Neuron (in vitro differentiated cells): ENCODE results near the gene SIGLEC7.

Experiments
- H2AFZ ChIP-seq: one replicate; pipeline ENCODE4 v1.6.1; 2013; ENCODE audit warnings: low read depth, mild to moderate bottlenecking, inconsistent platforms, low read length, moderate library complexity
- H3K27me3 ChIP-seq: one replicate; pipeline ENCODE4 v1.6.1; 2013; ENCODE audit warnings: low read length; ENCODE audit not compliant: insufficient read depth
- H3K36me3 ChIP-seq: one replicate; pipeline ENCODE4 v1.6.1; 2013; ENCODE audit warnings: low read length; ENCODE audit not compliant: insufficient read depth
- H3K4me1 ChIP-seq: one replicate; pipeline ENCODE4 v1.6.1; 2013; ENCODE audit warnings: low read length; ENCODE audit not compliant: insufficient read depth
- H3K4me3 ChIP-seq: 2 replicates; pipeline ENCODE4 v1.5.1; 2013; ENCODE audit warnings: mild to moderate bottlenecking, low read length, moderate library complexity
- H3K9me3 ChIP-seq: one replicate; pipeline ENCODE4 v1.6.1; 2013; ENCODE audit warnings: low read length

Gene SIGLEC7

DNA sequence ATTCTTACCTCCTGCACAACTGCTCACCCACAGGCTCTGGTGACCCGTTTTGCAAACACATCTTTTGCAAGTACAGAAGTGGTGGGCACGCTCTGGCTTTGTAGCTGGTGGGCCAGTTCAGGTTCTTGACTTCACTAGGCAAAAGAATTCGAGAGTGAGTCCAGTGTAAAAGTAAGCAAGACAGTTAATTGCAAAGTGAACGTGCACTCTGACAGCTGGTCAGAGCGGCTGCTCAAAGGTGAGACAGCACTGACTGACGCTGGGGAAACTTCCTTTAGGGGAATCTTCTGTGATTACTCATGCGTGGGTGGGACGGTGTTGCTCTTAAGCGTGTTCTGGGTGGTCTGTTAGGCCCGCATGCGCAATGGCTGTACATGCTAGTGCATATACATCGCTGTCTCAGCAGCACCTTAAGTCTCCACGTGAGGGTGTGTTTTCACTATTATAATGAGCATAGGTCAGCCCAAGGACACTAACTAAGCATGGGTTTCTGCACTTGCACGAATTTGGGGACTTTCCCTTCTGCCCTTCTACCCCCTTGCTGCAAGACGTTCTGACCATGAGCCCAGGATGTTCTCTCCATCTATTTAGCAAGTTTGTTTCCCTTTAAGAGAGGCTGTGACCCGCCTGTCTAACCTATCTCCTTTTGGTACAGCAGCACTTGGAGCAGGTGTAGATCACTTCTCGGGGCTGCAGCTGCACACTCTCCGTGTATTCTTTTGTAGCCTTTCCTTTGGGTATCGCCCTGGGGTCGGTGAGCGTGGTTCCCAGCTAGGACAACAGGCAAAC, 52.6 kb downstream of the SIGLEC7 start:
- H3K4me3 ChIP-seq = no peak overlapping the region
- H3K4me1 ChIP-seq = no peaks in the 10 kb centered on the region
- no peaks in the 10 kb centered on the region for H3K36me3 ChIP-seq
- peaks cover 2% of the 10 kb centered on the region for H3K27me3 ChIP-seq
- no peak overlapping the region for H2AFZ ChIP-seq
- H3K9me3 ChIP-seq = no peaks in the 10 kb centered on the region

GRCh38 chr19:51195316-51195586, 53.1 kb downstream of the SIGLEC7 start:
- Histone ChIP-seq H3K4me3 (no peak overlapping the region), H3K27me3 (peaks cover 5% of the 10 kb centered on the region), H3K4me1 (no peaks in the 10 kb centered on the region), H2AFZ (no peak overlapping the region), H3K36me3 (no peaks in the 10 kb centered on the region), H3K9me3 (no peaks in the 10 kb centered on the region)

- no peaks in the 10 kb centered on the region for H3K4me1 ChIP-seq
Observed at GRCh38 chr19:51195616-51196015, 53.5 kb downstream of the SIGLEC7 start.

DNA sequence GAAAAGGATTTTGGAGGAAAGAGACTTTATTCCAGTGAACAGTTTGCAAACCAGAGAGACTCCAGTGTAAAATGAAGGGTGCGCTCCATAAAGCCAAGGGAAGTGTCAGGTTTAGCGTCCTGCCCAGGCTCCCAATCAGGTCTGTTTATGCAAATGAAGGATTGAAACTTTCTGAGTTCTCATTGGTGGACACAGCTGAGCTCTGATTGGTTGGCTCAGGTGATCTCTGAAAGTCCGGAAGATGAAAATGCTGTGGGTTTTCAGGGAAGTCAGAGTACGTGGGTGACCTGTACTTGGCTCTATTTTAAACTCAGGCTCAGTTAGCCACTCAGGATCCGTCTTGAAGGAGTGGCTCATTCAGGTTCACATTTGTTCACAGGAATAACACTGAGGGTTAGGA, 54.1 kb downstream of the SIGLEC7 start:
- no peak overlapping the region for H3K4me3 ChIP-seq
- H3K9me3 ChIP-seq = no peaks in the 10 kb centered on the region
- no peaks in the 10 kb centered on the region for H3K4me1 ChIP-seq
- peaks cover 5% of the 10 kb centered on the region for H3K27me3 ChIP-seq
- no peaks in the 10 kb centered on the region for H3K36me3 ChIP-seq
- no peak overlapping the region for H2AFZ ChIP-seq

More at GRCh38 chr19:51195616-51196015, 53.5 kb downstream of the SIGLEC7 start:
- no peak overlapping the region for H3K4me3 ChIP-seq
- H3K9me3 ChIP-seq = no peaks in the 10 kb centered on the region
- peaks cover 7% of the 10 kb centered on the region for H3K27me3 ChIP-seq
- H2AFZ ChIP-seq = no peak overlapping the region
- H3K36me3 ChIP-seq = no peaks in the 10 kb centered on the region

DNA sequence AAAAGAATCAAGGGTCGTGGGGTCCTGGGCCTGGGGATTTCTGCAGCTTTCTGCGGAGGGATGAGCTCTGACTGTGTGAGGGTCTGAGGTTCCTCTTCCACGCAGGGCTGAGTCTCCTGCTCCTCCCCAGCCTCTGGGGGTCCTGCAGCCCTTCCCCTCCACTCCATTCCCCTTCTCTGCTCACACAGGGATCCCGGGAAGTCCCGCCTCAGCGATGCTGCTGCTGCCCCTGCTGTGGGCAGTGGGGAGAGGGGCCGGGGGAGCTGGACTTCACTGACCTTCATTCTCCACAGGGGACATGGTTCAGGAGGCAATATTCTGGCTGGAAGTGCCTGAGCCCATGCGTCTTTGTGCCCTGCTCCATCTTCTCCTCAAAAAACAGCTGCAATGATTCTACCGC, 56.5 kb downstream of the SIGLEC7 start:
- Histone ChIP-seq H2AFZ (no peak overlapping the region), H3K4me3 (no peak overlapping the region), H3K4me1 (no peaks in the 10 kb centered on the region), H3K9me3 (no peaks in the 10 kb centered on the region), H3K36me3 (no peaks in the 10 kb centered on the region), H3K27me3 (peaks cover 5% of the 10 kb centered on the region)

GRCh38 chr19:51200071-51200666, 58.1 kb downstream of the SIGLEC7 start:
- no peaks in the 10 kb centered on the region for H3K9me3 ChIP-seq
- no peaks in the 10 kb centered on the region for H3K4me1 ChIP-seq
- H3K4me3 ChIP-seq = no peak overlapping the region
- no peak overlapping the region for H2AFZ ChIP-seq
- peaks cover 7% of the 10 kb centered on the region for H3K27me3 ChIP-seq
- H3K36me3 ChIP-seq = no peaks in the 10 kb centered on the region

DNA sequence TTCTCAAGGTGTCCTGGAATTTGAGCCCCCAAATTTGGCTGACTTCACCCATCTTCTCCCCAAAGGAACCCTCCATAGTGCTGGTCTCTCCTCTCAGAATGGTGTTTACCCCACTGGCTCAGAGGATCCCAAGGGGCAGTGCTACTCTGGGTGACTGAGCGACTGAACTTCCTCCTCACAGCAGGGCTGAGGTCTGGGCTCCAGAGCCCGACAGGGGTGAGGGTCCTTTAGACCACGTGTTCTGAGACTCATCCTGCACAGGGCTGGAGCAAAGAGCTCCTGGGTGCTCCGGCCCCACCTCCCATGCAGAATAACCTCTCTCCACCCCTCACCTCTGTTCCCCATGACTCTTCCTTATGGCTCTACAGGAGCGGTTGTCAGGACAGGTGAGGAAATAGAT, 59.6 kb downstream of the SIGLEC7 start:
- no peak overlapping the region for H2AFZ ChIP-seq
- no peaks in the 10 kb centered on the region for H3K9me3 ChIP-seq
- H3K36me3 ChIP-seq = no peaks in the 10 kb centered on the region
- no peaks in the 10 kb centered on the region for H3K4me1 ChIP-seq
- no peak overlapping the region for H3K4me3 ChIP-seq
- H3K27me3 ChIP-seq = peaks cover 10% of the 10 kb centered on the region
